Adipocyte (in vitro differentiated cells): ENCODE results near the gene ADORA3.
A peak's percentile ranks its signal among the peaks of the same experiment; 100 is the strongest.

Source experiments
- DNase-seq: peaks from one replicate; pipeline ENCODE4 v3.0.0-alpha.2; 2015; ENCODE audit warnings: low read depth
- H3K27me3 ChIP-seq: replicated peaks from 2 replicates; pipeline ENCODE4 v1.7.0; 2013; ENCODE audit warnings: mild to moderate bottlenecking, low read length, moderate library complexity; ENCODE audit not compliant: control insufficient read depth, insufficient read depth
- H3K36me3 ChIP-seq: 2 replicates; pipeline ENCODE4 v1.7.0; 2013; ENCODE audit warnings: low read length, mild to moderate bottlenecking, moderate library complexity; ENCODE audit not compliant: control insufficient read depth, insufficient read depth, severe bottlenecking
- H3K4me1 ChIP-seq: 2 replicates; pipeline ENCODE4 v1.7.0; 2013; ENCODE audit warnings: mild to moderate bottlenecking, low read length, moderate library complexity; ENCODE audit not compliant: control insufficient read depth, insufficient read depth
- H3K4me3 ChIP-seq: 2 replicates; pipeline ENCODE4 v1.7.0; 2013; ENCODE audit warnings: mild to moderate bottlenecking, low read length, moderate library complexity
- H3K9ac ChIP-seq: 2 replicates; pipeline ENCODE4 v1.7.0; 2013; ENCODE audit warnings: mild to moderate bottlenecking, low read length, moderate library complexity
- H3K9me3 ChIP-seq: 2 replicates; pipeline ENCODE4 v1.7.0; 2013; ENCODE audit warnings: mild to moderate bottlenecking, low read length, moderate library complexity; ENCODE audit not compliant: control insufficient read depth

Gene ADORA3

GRCh38 chr1:111454859-111455641 is 48.4 kb downstream of the ADORA3 start:
- DNase-seq, result no peak
- Histone ChIP-seq H3K4me1 (peaks cover 29% of the 10 kb centered on the region), H3K9ac (no peak overlapping the region), H3K9me3 (no peaks in the 10 kb centered on the region), H3K4me3 (no peak overlapping the region), H3K27me3 (no peaks in the 10 kb centered on the region), H3K36me3 (peaks cover 81% of the 10 kb centered on the region)

- Histone ChIP-seq H3K27me3 (no peaks in the 10 kb centered on the region), H3K36me3 (peaks cover 68% of the 10 kb centered on the region), H3K9me3 (no peaks in the 10 kb centered on the region), H3K9ac (no peak overlapping the region), H3K4me3 (no peak overlapping the region), H3K4me1 (peaks cover 31% of the 10 kb centered on the region)
- DNase-seq, result no peak
Observed at GRCh38 chr1:111453706-111454105, 49.7 kb downstream of the ADORA3 start.

- Histone ChIP-seq H3K9ac (no peak overlapping the region), H3K4me3 (no peak overlapping the region), H3K4me1 (peaks cover 37% of the 10 kb centered on the region), H3K36me3 (peaks cover 57% of the 10 kb centered on the region), H3K27me3 (no peaks in the 10 kb centered on the region), H3K9me3 (no peaks in the 10 kb centered on the region)
- no peak for DNase-seq
Observed at GRCh38 chr1:111452581-111452980, 50.9 kb downstream of the ADORA3 start.

GRCh38 chr1:111450185-111450584 is 53.2 kb downstream of the ADORA3 start:
- H3K4me3 ChIP-seq, result peak overlapping the region; percentile 95
- peaks cover 57% of the 10 kb centered on the region for H3K36me3 ChIP-seq
- no peak for DNase-seq
- H3K27me3 ChIP-seq, result no peaks in the 10 kb centered on the region
- H3K9me3 ChIP-seq, result no peaks in the 10 kb centered on the region
- H3K9ac ChIP-seq, result peak overlapping the region; percentile 99
- peaks cover 42% of the 10 kb centered on the region for H3K4me1 ChIP-seq

- peaks cover 57% of the 10 kb centered on the region for H3K36me3 ChIP-seq
- H3K9ac ChIP-seq, result peak overlapping the region; percentile 99
- DNase-seq, result no peak
- peaks cover 36% of the 10 kb centered on the region for H3K4me1 ChIP-seq
- H3K27me3 ChIP-seq, result no peaks in the 10 kb centered on the region
- H3K4me3 ChIP-seq, result peak overlapping the region; percentile 95
- no peaks in the 10 kb centered on the region for H3K9me3 ChIP-seq
Observed at GRCh38 chr1:111449703-111450017, 53.8 kb downstream of the ADORA3 start.
